Measurements from ENCODE around the gene SEZ6L2. TPM values are rescaled to one million over a fixed set of nuclear protein-coding genes. Genes with fewer than 3 reads are reported as not detected.
"Not testable (repeated sequence)": the region's sequence is repeated elsewhere in the genome, so short reads cannot be mapped to it uniquely, and the experiment has no call there.

The SEZ6L2 gene
- total RNA-seq, 3 donors from 2014 or later = 0.16 to 7.2 (median 5.0) TPM

DNA sequence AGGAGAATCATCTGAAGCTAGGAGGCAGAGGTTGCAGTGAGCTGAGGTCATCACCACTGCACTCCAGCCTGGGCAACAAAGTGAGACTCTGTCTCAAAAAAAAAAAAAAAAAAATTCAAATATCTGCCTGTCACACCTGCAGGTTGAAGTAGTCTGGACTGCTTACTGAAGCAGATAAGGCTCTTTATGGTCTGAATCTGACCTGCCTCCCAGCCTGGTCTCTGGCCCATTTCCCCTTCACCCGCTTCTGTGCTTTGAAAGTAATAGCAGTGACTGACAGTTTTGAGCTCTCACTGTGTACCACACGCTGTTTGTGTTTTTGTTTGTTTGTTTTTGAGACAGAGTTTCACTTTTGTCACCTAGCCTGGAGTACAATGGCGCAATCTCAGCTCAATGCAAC, 5.8 kb downstream of the SEZ6L2 start:
- H3K4me1 ChIP-seq = no peaks in the 10 kb centered on the region
- no peak for DNase-seq (ENCODE audit: low spot score in 2 of 2)
- no peak overlapping the region for H3K4me3 ChIP-seq
- no peak for TF ChIP-seq POLR2AphosphoS5 (IDR thresholded peaks at IDR 0.05)
- TF ChIP-seq POLR2A (IDR thresholded peaks at IDR 0.05) = no peak
- no peak for TF ChIP-seq CTCF (IDR thresholded peaks at IDR 0.05)
- H3K27me3 ChIP-seq = peaks cover 0 to 10% of the 10 kb centered on the region in 2 donors
- H3K36me3 ChIP-seq = no peaks in the 10 kb centered on the region
- intact Hi-C loops (cut with DNase I; ENCODE audit: low total_unique reads) = loop anchor here (10.0 kb wide), 1 partner anchor 1881 kb away; no protein-coding TSS in a partner anchor
- H3K9me3 ChIP-seq = no peaks in the 10 kb centered on the region
- H3K27ac ChIP-seq = no peak overlapping the region

- Histone ChIP-seq H3K4me1 (no peaks in the 10 kb centered on the region), H3K27me3 (peaks cover 0 to 3% of the 10 kb centered on the region in 2 donors), H3K9me3 (no peaks in the 10 kb centered on the region), H3K27ac (no peak overlapping the region), H3K36me3 (no peaks in the 10 kb centered on the region), H3K4me3 (no peak overlapping the region)
- no peak for TF ChIP-seq CTCF (IDR thresholded peaks at IDR 0.05)
- intact Hi-C loops (cut with DNase I; ENCODE audit: low total_unique reads) = loop anchor here (10.0 kb wide), 1 partner anchor 1882 kb away; no protein-coding TSS in a partner anchor
- no peak for DNase-seq (ENCODE audit: low spot score in 2 of 2)
Observed at GRCh38 chr16:29892458-29892813, 6.9 kb downstream of the SEZ6L2 start.

GRCh38 chr16:29891525-29892457, 7.6 kb downstream of the SEZ6L2 start:
- TF ChIP-seq POLR2A (IDR thresholded peaks at IDR 0.05) = no peak
- peaks cover 0 to under 1% of the 10 kb centered on the region in 2 donors for H3K27me3 ChIP-seq
- no peak for DNase-seq (ENCODE audit: low spot score in 2 of 2)
- no peaks in the 10 kb centered on the region for H3K36me3 ChIP-seq
- intact Hi-C loops (cut with DNase I; ENCODE audit: low total_unique reads) = loop anchor here (10.0 kb wide), 1 partner anchor 1883 kb away; no protein-coding TSS in a partner anchor
- no peak overlapping the region for H3K4me3 ChIP-seq
- no peaks in the 10 kb centered on the region for H3K4me1 ChIP-seq
- H3K27ac ChIP-seq = no peak overlapping the region
- H3K9me3 ChIP-seq = no peaks in the 10 kb centered on the region

GRCh38 chr16:29889372-29889771, 10.0 kb downstream of the SEZ6L2 start:
- H3K27ac ChIP-seq; H3K36me3 ChIP-seq; H3K4me3 ChIP-seq; intact Hi-C loops (cut with DNase I; ENCODE audit: low total_unique reads); H3K9me3 ChIP-seq; H3K27me3 ChIP-seq; DNase-seq (ENCODE audit: low spot score in 2 of 2); H3K4me1 ChIP-seq: not testable (repeated sequence)

GRCh38 chr16:29883987-29884386, 15.4 kb downstream of the SEZ6L2 start:
- TF ChIP-seq POLR2A (IDR thresholded peaks at IDR 0.05) = no peak
- no peak for TF ChIP-seq CTCF (IDR thresholded peaks at IDR 0.05)
- no peak for TF ChIP-seq POLR2AphosphoS5 (IDR thresholded peaks at IDR 0.05)
- Histone ChIP-seq H3K4me3 (no peak overlapping the region), H3K9me3 (no peaks in the 10 kb centered on the region), H3K36me3 (no peaks in the 10 kb centered on the region), H3K27me3 (no peaks in the 10 kb centered on the region), H3K27ac (no peak overlapping the region), H3K4me1 (no peaks in the 10 kb centered on the region)
- DNase-seq (ENCODE audit: low spot score in 2 of 2) = no peak
- intact Hi-C loops (cut with DNase I; ENCODE audit: low total_unique reads) = no loop called here

GRCh38 chr16:29881050-29881449, 18.3 kb downstream of the SEZ6L2 start:
- Histone ChIP-seq H3K4me1 (no peaks in the 10 kb centered on the region), H3K9me3 (no peaks in the 10 kb centered on the region), H3K36me3 (no peaks in the 10 kb centered on the region), H3K4me3 (no peak overlapping the region), H3K27me3 (peaks cover 0 to 13% of the 10 kb centered on the region in 2 donors), H3K27ac (no peak overlapping the region)
- no peak for DNase-seq (ENCODE audit: low spot score in 2 of 2)
- intact Hi-C loops (cut with DNase I; ENCODE audit: low total_unique reads) = no loop called here
- TF ChIP-seq POLR2AphosphoS5 (IDR thresholded peaks at IDR 0.05) (no peak), POLR2A (IDR thresholded peaks at IDR 0.05) (no peak), CTCF (IDR thresholded peaks at IDR 0.05) (no peak)

Data from breast epithelium (tissue), 4 donors.